HCT116 (cell line): ENCODE results near the gene C4BPA. TPM values are rescaled to one million over a fixed set of nuclear protein-coding genes. Genes with fewer than 3 reads are reported as not detected.

Source experiments
- ATAC-seq: fragments of 200-7000 bp; cut with Tn5 transposase; 2 replicates; pipeline ENCODE4 v1.9.1; 2020; ENCODE audit warnings: mild to moderate bottlenecking, moderate library complexity
- BruUV-seq: library from RNA; stranded (reverse); fragments of 400-500 nt; replicated peaks from 2 replicates; lab custom pipeline; 2021; lab: Mats Ljungman, UMichigan
- CTCF ChIA-PET: fragments of 300-600 bp; sonication (Branson Sonifier 250); formaldehyde crosslinking; loops from one replicate; lab custom pipeline; 2021; ENCODE audit warnings: antibody characterized with exemption; lab: Charles Lee
- POLR2A ChIA-PET: fragments of 300-600, 350-600 bp; sonication (Branson Sonifier 250); formaldehyde crosslinking; loops from one replicate; lab custom pipeline; 2021; ENCODE audit warnings: antibody characterized with exemption; lab: Charles Lee
- RAD21 ChIA-PET, 2 experiments: fragments of 300-600 bp; sonication (Branson Sonifier 250); formaldehyde crosslinking; loops; one replicate each; lab custom pipeline; 2023; ENCODE audit warnings: low total read pairs in 2 of 2; ENCODE audit not compliant: uncharacterized antibody in 2 of 2, unreplicated experiment in 2 of 2, low non-redundant PET in 1 of 2; lab: Charles Lee
- DNase-seq: peaks from one replicate; pipeline ENCODE4 v3.0.0-alpha.2; 2010; ENCODE audit warnings: low read depth, low spot score
- H2AFZ ChIP-seq: fragments of 200-600 bp; shearing (Covaris generic), sonication (generic); 2 replicates; pipeline ENCODE4 v1.6.1; 2017; ENCODE audit warnings: low read depth, mixed run types, mixed read lengths, antibody characterized with exemption, low read length; ENCODE audit not compliant: poor library complexity, severe bottlenecking
- H3K27ac ChIP-seq: 2 replicates; pipeline ENCODE4 v1.5.1; 2012; ENCODE audit warnings: low read depth, low read length
- H3K27me3 ChIP-seq: fragments of 200-600 bp; sonication (generic); 2 replicates; pipeline ENCODE4 v1.6.1; 2016; ENCODE audit warnings: mixed run types, low read length, mixed read lengths; ENCODE audit not compliant: insufficient read depth
- H3K36me3 ChIP-seq, 2 experiments: fragments of 200-500 bp in 1 of 2; fragments of 200-600 bp in 1 of 2; sonication (Bioruptor generic) in 1 of 2; sonication (generic) in 1 of 2; 2 replicates each; pipeline versions ENCODE4 v1.5.1 to v1.6.1; 2014 to 2016; ENCODE audit warnings: low read length in 2 of 2, inconsistent platforms in 1 of 2, mixed read lengths in 1 of 2, mixed run types in 1 of 2; ENCODE audit not compliant: insufficient read depth in 2 of 2, control insufficient read depth in 1 of 2
- H3K4me1 ChIP-seq, 2 experiments: fragments of 200-600 bp in 1 of 2; sonication (generic) in 1 of 2; 2 replicates each; pipeline versions ENCODE4 v1.5.1 to v1.6.1; 2012 to 2017; ENCODE audit warnings: low read length in 2 of 2, inconsistent platforms in 1 of 2, mild to moderate bottlenecking in 1 of 2, mixed read lengths in 1 of 2, mixed run types in 1 of 2, moderate library complexity in 1 of 2; ENCODE audit not compliant: insufficient read depth in 2 of 2, control insufficient read depth in 1 of 2
- H3K4me2 ChIP-seq: fragments of 200-600 bp; sonication (generic); 2 replicates; pipeline ENCODE4 v1.6.1; 2017; ENCODE audit warnings: mixed run types, low read length, mixed read lengths
- H3K4me3 ChIP-seq, 2 experiments: fragments of 200-600 bp in 1 of 2; sonication (generic) in 1 of 2; replicated peaks in 1 of 2; 2 replicates each; pipeline ENCODE4 v1.5.1; 2011 to 2016; ENCODE audit warnings: low read length in 2 of 2, control low read depth in 1 of 2, low read depth in 1 of 2, mild to moderate bottlenecking in 1 of 2, mixed read lengths in 1 of 2, mixed run types in 1 of 2
- H3K79me2 ChIP-seq: fragments of 200-600 bp; sonication (generic); 2 replicates; pipeline ENCODE4 v1.6.1; 2017; ENCODE audit warnings: mild to moderate bottlenecking, mixed run types, low read length, moderate library complexity, mixed read lengths; ENCODE audit not compliant: insufficient read depth
- H3K9ac ChIP-seq: fragments of 200-600 bp; sonication (generic); 2 replicates; pipeline ENCODE4 v1.6.1; 2016; ENCODE audit warnings: low read length, mixed read lengths
- H3K9me2 ChIP-seq: fragments of 200-600 bp; sonication (generic), shearing (Covaris generic); 2 replicates; pipeline ENCODE4 v1.6.1; 2017; ENCODE audit warnings: mixed run types, mild to moderate bottlenecking, moderate library complexity; ENCODE audit not compliant: insufficient read depth
- H3K9me3 ChIP-seq, 2 experiments: fragments of 200-500 bp in 1 of 2; fragments of 200-600 bp in 1 of 2; sonication (Bioruptor generic) in 1 of 2; sonication (generic) in 1 of 2; 2 replicates each; pipeline ENCODE4 v1.6.1; 2014 to 2017; ENCODE audit warnings: low read length in 2 of 2, mixed read lengths in 2 of 2, inconsistent platforms in 1 of 2, low read depth in 1 of 2, mild to moderate bottlenecking in 1 of 2, mixed run types in 1 of 2, moderate library complexity in 1 of 2; ENCODE audit not compliant: control insufficient read depth in 1 of 2, insufficient read depth in 1 of 2
- H4K20me1 ChIP-seq: fragments of 200-600 bp; sonication (generic), shearing (Covaris generic); 2 replicates; pipeline ENCODE4 v1.6.1; 2017; ENCODE audit warnings: mixed run types, mild to moderate bottlenecking, moderate library complexity; ENCODE audit not compliant: insufficient read depth
- ATF3 ChIP-seq: IDR thresholded peaks from 2 replicates; pipeline ENCODE4 v1.6.1; 2012
- ELF1 ChIP-seq: IDR thresholded peaks from 2 replicates; pipeline ENCODE4 v1.6.1; 2012; ENCODE audit warnings: low read depth, borderline replicate concordance
- EZH2 ChIP-seq: fragments of 200-600 bp; sonication (generic); IDR thresholded peaks from 2 replicates; pipeline ENCODE4 v1.6.1; 2017; ENCODE audit warnings: antibody characterized with exemption, mixed run types
- EZH2phosphoT487 ChIP-seq: fragments of 200-600 bp; IDR thresholded peaks from 2 replicates; pipeline ENCODE4 v1.6.1; 2018; ENCODE audit warnings: antibody characterized with exemption, borderline replicate concordance
- FOSL1 ChIP-seq: IDR thresholded peaks from 2 replicates; pipeline ENCODE4 v1.6.1; 2012; ENCODE audit warnings: low read depth
- POLR2A ChIP-seq: IDR thresholded peaks from 2 replicates; pipeline ENCODE4 v1.7.0; 2011; ENCODE audit warnings: borderline replicate concordance; ENCODE audit not compliant: insufficient read depth, insufficient read length; ENCODE audit errors: extremely low read depth
- POLR2AphosphoS5 ChIP-seq: IDR thresholded peaks from 2 replicates; pipeline ENCODE4 v1.6.1; 2011; ENCODE audit warnings: mild to moderate bottlenecking, low read depth, low read length, moderate library complexity
- SRF ChIP-seq: IDR thresholded peaks from 2 replicates; pipeline ENCODE4 v1.6.1; 2012; ENCODE audit warnings: low read depth
- TCF7L2 ChIP-seq: IDR thresholded peaks from 2 replicates; pipeline ENCODE4 v1.7.0; 2011; ENCODE audit warnings: borderline replicate concordance, inconsistent platforms; ENCODE audit not compliant: insufficient read depth, insufficient read length; ENCODE audit errors: extremely low read depth
- YY1 ChIP-seq: IDR thresholded peaks from 2 replicates; pipeline ENCODE4 v1.6.1; 2011; ENCODE audit warnings: low read length, low read depth, moderate library complexity, mild to moderate bottlenecking; ENCODE audit not compliant: insufficient replicate concordance; ENCODE audit errors: extremely low read depth
- ZNF274 ChIP-seq: fragments of 200-500 bp; sonication (Bioruptor generic); IDR thresholded peaks from 2 replicates; pipeline ENCODE4 v1.6.1; 2014; ENCODE audit warnings: mild to moderate bottlenecking, low read depth, low read length, inconsistent platforms
- intact Hi-C: fragments of 100-400 bp; cut with micrococcal nuclease; formaldehyde crosslinking; loops from 2 replicates; pipeline ENCODE4 v1.10.0; 2022
- total RNA-seq: library from RNA; stranded (reverse); gene quantifications from one replicate; pipeline ENCODE4 v1.2.1, GENCODE V29; 2021; ENCODE audit not compliant: unreplicated experiment
- TF ChIP-seq, protein P1 (sequence below), 3 experiments: fragments of 200-600 bp in 1 of 3; sonication (generic) in 1 of 3; IDR thresholded peaks in 2 of 3; conservative IDR thresholded peaks in 1 of 3; 2 replicates each; pipeline ENCODE4 v1.5.1; 2012 to 2017; ENCODE audit warnings: low read depth in 2 of 3, low read length in 2 of 3, antibody characterized with exemption in 1 of 3, borderline replicate concordance in 1 of 3, control low read depth in 1 of 3, mild to moderate bottlenecking in 1 of 3, mixed read lengths in 1 of 3, mixed run types in 1 of 3, moderate library complexity in 1 of 3; ENCODE audit not compliant: insufficient read depth in 1 of 3
- TF ChIP-seq, protein P2 (sequence below): IDR thresholded peaks from 2 replicates; pipeline ENCODE4 v1.6.1; 2012
- TF ChIP-seq, protein P3 (sequence below): IDR thresholded peaks from 2 replicates; pipeline ENCODE4 v1.6.1; 2012; ENCODE audit warnings: low read depth

The C4BPA gene
- total RNA-seq, 1 experiment from 2014 or later = 0.32 TPM

DNA sequence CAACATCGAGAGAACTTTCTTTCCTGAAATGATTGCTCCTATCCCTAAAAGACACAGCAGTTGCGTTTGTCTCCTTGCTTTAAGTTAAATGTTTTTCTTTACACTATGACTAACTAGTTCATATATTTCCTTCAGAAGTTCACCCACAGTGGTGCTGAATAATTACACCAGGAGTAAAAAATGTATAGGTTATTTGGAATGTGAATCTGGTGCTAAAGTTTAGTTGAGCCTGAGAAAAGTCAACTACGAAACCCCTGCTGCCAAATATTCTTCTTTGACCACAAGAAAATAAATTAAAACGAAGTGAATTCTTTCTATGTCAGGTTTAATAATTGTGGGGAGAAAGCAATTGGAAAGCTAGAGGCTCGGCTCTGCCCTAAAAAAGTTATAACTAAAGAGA is 52.8 kb downstream of the C4BPA start (continued):
- TF ChIP-seq, protein P1, sequence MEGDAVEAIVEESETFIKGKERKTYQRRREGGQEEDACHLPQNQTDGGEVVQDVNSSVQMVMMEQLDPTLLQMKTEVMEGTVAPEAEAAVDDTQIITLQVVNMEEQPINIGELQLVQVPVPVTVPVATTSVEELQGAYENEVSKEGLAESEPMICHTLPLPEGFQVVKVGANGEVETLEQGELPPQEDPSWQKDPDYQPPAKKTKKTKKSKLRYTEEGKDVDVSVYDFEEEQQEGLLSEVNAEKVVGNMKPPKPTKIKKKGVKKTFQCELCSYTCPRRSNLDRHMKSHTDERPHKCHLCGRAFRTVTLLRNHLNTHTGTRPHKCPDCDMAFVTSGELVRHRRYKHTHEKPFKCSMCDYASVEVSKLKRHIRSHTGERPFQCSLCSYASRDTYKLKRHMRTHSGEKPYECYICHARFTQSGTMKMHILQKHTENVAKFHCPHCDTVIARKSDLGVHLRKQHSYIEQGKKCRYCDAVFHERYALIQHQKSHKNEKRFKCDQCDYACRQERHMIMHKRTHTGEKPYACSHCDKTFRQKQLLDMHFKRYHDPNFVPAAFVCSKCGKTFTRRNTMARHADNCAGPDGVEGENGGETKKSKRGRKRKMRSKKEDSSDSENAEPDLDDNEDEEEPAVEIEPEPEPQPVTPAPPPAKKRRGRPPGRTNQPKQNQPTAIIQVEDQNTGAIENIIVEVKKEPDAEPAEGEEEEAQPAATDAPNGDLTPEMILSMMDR (IDR thresholded peaks at IDR 0.05 in 2 of 3, conservative IDR thresholded peaks at IDR 0.05 in 1 of 3; ENCODE audit: borderline replicate concordance in 1 of 3, insufficient read depth in 1 of 3, low read depth in 2 of 3, low read length in 2 of 3) = no peak
- no peak for TF ChIP-seq EZH2phosphoT487
- TF ChIP-seq ATF3 = no peak
- no peak for TF ChIP-seq YY1
- TF ChIP-seq, protein P2, sequence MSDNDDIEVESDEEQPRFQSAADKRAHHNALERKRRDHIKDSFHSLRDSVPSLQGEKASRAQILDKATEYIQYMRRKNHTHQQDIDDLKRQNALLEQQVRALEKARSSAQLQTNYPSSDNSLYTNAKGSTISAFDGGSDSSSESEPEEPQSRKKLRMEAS = no peak

- ChIA-PET POLR2A (no interaction called here), RAD21 (no interaction called here), CTCF (no interaction called here)
- Histone ChIP-seq H3K27ac (no peak overlapping the region), H3K4me1 (no peaks in the 10 kb centered on the region), H3K9me3 (no peaks in the 10 kb centered on the region), H2AFZ (no peak overlapping the region), H4K20me1 (no peaks in the 10 kb centered on the region), H3K9me2 (no peaks in the 10 kb centered on the region), H3K4me3 (no peak overlapping the region)
- no peak for ATAC-seq
- TF ChIP-seq ZNF274 (no peak), YY1 (no peak), FOSL1 (no peak), TCF7L2 (no peak), EZH2phosphoT487 (no peak), POLR2A (no peak), ELF1 (no peak), EZH2 (no peak), SRF (no peak), POLR2AphosphoS5 (no peak), ATF3 (no peak)
- TF ChIP-seq, protein P3, sequence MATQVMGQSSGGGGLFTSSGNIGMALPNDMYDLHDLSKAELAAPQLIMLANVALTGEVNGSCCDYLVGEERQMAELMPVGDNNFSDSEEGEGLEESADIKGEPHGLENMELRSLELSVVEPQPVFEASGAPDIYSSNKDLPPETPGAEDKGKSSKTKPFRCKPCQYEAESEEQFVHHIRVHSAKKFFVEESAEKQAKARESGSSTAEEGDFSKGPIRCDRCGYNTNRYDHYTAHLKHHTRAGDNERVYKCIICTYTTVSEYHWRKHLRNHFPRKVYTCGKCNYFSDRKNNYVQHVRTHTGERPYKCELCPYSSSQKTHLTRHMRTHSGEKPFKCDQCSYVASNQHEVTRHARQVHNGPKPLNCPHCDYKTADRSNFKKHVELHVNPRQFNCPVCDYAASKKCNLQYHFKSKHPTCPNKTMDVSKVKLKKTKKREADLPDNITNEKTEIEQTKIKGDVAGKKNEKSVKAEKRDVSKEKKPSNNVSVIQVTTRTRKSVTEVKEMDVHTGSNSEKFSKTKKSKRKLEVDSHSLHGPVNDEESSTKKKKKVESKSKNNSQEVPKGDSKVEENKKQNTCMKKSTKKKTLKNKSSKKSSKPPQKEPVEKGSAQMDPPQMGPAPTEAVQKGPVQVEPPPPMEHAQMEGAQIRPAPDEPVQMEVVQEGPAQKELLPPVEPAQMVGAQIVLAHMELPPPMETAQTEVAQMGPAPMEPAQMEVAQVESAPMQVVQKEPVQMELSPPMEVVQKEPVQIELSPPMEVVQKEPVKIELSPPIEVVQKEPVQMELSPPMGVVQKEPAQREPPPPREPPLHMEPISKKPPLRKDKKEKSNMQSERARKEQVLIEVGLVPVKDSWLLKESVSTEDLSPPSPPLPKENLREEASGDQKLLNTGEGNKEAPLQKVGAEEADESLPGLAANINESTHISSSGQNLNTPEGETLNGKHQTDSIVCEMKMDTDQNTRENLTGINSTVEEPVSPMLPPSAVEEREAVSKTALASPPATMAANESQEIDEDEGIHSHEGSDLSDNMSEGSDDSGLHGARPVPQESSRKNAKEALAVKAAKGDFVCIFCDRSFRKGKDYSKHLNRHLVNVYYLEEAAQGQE = no peak
- TF ChIP-seq, protein P2 = no peak
- TF ChIP-seq, all 23 proteins: peak for 0
- intact Hi-C loops = no loop called here
- no peaks in the 10 kb centered on the region for H3K27me3 ChIP-seq
- H3K9ac ChIP-seq = no peak overlapping the region
- H3K36me3 ChIP-seq = no peaks in the 10 kb centered on the region
- DNase-seq = no peak
- H3K79me2 ChIP-seq = no peaks in the 10 kb centered on the region
- no peak overlapping the region for H3K4me2 ChIP-seq
- BruUV-seq = no TSS peak
Observed at GRCh38 chr1:207164086-207164485, 60.1 kb downstream of the C4BPA start.
